ENCODE results near the gene G3BP2.
"Not testable (repeated sequence)": the region's sequence is repeated elsewhere in the genome, so short reads cannot be mapped to it uniquely, and the experiment has no call there.

Gene G3BP2

DNA sequence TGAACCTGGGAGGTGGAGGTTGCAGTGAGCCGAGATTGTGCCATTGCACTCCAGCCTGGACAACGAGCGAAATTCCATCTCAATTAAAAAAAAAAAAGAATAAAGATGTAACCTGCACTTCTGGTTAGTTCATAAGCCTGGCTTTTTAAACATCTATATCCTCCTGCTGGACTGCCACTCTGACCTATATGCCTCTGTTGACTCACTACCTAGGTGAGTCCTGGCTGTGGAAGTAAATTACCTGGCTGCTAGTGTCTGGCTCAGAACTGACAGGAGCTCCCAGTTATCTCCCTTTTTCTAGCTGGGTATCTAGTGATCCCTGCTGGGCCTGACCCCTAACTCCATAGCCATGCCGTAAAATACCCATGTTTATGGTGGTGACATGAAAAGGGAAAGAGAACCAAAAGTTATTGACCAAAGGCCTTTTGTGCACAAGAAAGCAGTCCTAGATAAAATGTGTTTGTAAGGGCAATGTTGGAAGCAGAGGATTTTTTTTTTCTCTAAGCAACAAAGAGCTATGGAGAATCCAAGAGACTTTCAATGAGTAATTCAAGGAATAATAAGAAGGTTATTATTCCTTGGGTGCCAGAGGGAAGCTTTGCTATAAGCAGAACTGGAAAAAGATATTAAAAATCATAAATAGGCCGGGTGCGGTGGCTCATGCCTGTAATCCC, 10.4 kb upstream of the G3BP2 start:
- DNase-seq, result no peak

DNA sequence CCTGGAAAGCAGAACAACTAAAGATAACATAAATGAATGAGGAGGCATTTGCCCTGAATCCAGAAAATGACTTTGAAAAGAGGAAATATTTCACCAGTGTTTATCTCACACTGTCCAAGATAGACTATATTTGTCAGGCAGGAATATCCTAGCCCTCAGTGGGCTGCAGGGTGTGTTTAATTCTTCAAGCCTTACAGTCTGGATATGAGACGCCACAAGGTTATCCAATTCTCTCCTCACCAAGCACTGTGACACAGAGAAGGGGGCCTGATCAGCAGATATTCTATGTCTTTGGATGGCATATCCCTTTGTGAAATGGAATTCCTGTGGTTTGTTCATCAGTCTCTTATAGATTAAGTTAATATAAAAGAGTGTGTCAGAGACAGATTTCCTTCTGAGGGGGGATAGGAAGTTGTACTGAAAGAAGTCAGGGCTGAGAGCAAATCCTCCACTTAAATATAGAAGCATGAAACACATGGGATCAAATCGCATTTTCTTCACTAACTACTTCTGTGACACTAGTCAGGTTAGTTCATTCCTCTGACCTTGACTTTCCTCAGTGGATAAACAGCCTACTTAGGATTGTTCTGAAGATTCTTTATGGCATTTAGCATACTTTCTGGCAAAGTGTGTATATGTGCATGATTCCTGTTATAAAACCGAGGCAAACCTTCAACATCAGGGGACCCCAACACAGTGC, 6.8 kb upstream of the G3BP2 start:
- DNase-seq, result no peak

DNA sequence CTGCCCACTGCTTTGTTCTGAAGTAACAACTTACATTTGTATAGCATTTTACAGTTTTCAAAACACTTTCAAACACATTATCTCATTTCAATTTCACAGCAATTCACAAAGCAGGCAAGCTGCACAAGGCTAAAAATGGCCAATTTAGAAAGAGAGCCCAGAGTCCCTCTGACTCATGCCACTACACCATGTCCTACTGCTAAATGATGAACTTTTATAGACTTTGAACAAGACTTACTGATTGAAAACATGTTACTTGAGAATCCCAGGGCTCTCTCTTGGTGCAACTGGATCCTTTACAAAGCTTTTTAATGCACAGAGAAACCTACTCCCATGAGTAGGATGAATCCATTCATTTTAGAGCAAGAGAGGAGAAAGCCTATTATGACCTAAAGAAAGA, 5.8 kb upstream of the G3BP2 start:
- no peak for DNase-seq

DNA sequence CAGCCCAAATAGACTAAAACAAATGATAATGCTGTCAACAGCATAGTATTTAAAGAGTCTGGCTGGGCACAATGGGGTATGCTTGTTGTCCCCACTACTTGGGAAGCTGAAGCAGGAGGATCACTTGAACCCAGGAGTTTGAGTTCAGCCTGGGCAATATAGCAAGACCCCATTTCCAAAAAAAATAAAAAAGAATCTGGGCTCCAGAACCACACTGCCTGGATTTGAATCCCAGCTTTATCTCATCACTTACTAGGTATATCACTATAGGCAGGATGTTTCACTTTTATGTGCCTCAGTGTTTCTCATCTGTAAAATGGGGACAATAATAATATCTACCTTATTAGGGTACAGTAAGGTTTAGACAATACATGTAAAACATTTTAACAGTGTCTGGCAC, 5.3 kb upstream of the G3BP2 start:
- no peak for DNase-seq

DNA sequence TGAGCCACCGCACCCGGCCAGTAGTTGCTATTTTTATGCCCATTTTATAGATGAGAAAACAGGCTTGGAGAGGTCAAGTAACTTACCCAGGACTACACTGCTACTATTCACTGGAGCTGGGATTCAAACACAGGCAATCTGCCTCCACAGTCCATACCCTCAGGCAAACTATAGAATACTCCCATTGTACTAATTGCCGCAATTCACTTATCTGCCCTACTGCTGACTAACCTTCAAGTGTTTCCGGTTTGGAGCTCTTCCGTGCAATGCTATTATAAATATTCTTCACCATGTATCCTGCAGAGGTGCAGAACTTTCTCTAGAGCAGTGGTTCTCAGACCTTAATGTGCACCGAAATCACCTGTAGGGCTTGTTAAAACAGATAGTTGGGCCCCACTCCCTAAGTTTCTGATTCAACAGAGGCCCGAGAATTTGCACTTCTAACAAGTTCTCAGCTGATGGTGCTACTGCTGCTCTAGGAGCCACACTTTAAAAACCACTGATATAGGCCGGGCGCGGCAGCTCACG, 1.9 kb upstream of the G3BP2 start:
- DNase-seq, result no peak

DNA sequence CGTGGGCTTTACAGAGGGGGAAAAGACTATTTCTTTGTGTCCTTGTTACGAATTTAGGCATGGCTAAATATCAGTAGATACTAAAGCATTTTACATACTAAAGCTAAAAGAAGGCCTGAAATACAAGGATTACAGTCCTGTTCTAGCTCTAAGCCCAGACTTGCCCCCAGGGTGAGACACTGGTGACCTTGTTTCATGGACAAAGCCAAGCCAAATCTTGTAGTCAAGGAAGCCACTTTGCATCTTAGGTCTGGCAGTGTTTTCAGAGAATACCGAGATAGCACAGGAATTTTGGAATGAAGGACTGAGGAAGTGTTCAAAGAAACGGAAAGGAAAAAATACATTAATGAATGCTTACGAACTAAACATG, 733 bp upstream of the G3BP2 start:
- no peak for DNase-seq

DNA sequence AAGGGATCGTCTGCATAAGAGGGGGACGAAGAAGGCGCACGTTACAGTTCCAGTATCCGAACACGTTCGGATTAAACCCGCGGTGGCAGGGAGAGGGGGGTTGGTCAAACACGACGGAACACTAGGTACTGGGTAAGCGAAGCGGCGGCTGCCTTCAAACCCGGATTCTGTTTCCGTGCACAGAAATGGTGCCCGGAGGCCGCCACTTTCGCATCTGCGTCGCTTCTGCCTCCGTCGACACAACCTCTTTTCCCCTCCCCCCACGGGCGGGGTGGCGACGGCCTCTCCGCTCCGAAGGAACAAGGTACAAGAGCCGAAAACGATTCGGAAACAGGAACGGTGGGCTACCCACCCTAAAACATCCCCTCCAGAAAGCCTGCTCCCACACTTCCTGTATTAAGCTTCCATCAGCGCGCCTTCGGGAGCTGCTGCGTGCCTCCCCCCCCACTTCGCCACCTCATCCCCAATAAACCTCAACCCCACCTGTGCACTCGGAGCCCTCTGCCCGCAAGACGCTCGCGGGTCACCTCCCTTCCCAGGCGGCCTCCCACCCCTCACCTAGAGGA, 667 bp downstream of the G3BP2 start:
- peak; percentile 72 for DNase-seq

DNA sequence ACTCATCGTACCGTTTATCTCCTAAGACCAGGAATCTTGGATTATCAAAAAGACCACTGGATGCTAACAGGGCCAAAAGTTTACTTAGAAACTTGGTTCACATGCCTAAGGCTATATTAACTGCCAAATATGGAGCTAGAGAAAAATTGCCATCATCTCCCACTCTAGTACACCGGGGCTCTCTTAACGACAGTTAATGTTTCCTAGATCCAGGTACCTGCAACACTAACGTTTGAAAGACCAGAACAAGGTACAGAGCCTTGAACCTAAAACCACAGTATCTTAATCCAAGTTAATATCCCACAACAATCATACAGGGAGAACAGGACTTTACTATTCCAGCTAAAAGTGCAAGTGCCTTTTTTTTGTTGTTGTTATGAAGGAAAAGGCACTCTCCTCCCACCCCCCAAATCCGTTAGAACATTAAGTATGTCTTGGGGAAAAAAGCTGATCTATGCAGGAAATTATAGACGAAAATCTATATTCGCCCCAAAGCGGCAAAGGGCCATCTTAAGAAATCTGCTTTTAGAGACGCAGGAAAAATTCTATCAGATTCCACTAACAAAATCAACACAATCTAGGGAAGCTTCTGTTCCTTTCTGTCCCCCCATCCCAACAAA, 1.3 kb downstream of the G3BP2 start:
- no peak for DNase-seq

DNA sequence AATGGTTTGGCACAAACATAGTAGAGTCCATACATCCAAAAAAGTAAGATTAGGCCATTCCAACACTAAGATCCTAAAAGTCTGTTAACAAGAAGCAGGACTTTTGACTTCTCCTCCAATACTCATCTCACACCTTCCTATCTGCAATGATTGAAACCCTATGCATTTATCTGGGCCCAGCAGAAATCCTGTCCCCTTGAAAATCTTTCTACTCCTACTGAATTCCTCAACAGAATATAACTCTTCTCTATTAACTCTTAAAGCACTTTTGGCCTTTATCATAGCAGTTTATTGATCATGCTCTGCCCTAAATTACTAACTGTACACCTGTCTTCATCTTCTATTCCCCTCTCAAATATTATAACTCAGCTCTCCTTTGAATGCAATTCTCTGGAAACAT, 4.6 kb downstream of the G3BP2 start:
- DNase-seq, result no peak

DNA sequence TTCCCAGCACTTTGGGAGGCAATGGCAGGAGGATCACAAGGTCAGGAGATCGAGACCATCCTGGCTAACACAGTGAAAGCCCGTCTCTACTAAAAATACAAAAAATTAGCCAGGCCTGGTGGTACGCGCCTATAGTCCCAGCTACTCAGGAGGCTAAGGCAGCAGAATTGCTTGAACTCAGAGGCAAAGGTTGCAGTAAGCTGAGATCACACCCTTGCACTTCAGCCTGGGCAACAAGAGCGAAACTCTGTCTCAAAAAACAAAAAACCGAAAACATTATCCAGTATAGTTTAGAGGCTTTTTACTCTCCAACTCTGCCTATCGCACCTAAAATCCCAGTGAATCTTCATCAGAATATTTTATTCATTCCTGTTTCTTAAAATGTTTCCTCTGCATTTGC, 5.6 kb downstream of the G3BP2 start:
- DNase-seq, result not testable (repeated sequence)

DNA sequence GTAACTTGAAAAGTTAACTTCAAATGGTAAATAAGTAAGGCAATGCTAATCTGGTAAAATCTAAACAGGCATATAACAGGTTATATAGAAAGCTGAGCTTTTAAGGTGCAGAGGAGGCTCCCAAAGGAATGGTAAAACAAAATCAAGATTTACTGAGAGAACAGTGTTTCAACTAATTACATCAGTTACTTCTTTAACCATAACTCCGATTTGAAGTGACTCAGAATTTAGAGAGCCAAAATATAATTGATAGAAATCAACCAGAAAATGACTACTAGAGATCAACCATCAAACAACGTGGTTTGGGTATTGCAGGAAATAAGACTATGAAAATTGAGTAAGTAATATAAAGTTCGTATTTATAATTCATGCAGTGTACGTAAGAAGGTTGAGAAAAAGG, 6.9 kb downstream of the G3BP2 start:
- DNase-seq, result no peak

DNA sequence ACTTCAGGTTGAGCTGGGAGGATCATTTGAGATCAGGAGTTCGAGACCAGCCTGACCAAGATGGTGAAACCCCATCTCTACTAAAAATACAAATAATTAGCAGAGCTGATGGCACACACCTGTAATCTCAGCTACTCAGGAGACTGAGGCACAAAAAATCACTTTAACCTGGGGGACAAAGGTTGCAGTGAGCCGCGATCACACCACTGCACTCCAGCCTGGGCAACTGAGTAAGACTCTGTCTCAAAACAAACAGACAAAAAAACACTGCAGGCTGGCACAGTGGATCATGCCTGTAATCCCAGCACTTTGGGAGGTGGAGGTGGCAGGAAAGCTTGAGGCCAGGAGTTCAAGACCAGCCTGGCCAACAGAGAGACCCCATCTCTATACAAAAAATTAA, 8.6 kb downstream of the G3BP2 start:
- DNase-seq, result not testable (repeated sequence)

DNA sequence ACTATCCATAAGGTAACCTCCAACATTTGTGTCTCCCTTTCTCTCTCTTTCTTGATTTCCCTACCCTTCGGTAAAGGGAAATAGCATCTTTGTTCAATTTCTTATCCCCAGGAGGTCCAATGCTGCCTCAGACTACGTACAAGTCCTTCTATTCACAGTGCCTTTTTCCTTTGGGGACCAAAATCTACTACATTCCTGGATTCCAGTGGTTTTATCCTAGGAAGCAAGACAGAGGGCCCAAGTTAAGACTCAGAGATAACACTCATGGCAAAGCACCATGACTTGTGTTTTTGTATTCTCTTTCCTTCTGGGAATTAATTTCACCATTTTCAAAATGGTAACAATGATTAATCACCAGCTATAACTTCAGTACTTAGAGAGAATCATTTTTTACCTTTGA, 10.6 kb downstream of the G3BP2 start:
- DNase-seq, result no peak

DNA sequence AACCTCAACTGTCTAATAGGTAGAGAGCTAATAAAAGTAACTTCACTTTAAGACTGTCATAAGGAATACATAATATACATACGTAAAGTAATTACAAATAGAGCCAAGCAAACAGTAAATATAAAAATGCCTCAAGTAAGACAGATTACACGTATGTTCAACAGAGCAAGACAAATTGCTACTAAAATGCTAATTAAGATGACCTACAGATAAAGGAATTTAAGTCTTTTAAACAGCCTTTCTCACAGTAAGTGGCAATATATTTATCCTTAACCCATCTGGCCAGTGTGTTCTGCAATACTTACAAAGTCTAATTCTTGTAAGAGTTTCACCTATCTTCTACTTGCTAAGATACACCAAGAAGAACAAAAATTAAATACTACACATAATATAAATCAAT, 12.7 kb downstream of the G3BP2 start:
- DNase-seq, result no peak

DNA sequence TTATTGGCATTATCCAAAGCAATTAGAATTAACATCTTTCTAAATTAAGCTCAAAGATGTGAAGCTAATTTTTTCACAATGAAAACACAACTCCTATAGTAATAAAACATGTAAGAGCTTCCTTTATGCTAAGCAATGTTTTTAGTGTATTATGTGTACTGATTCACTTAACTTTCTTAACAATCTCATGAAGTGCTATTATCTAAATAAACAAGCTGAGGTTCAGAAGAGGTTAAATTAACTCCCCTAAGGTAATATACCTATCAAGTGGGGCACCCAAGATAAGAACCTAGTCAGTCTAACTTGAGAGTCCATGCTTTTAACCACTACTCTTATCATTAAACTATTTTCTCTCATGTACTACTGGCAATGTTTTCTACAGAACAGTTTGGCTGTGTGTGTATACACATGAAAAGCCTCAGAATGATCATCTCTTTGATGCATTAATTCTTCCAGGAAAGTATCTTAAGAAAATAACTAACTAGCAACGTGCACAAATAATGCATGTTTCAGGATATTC, 13.6 kb downstream of the G3BP2 start:
- no peak for DNase-seq

DNA sequence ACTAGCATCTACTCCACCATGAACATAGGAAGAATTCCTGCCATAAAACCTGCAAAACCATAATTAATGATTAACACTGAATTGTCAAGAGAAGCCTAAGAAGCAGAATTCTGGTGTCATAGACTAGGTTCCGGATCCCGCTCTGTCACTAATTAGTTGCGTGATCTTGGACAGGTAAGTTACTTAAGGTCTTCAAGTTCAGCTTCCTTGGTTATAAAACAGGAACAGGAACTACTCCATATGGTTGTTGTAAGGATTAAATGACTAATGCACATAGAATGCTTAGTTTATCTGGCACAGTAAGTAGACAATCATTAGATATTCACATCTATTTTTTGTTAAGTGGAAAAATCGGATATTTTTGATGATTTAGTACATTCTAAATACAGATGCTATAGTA, 14.3 kb downstream of the G3BP2 start:
- DNase-seq, result no peak

DNA sequence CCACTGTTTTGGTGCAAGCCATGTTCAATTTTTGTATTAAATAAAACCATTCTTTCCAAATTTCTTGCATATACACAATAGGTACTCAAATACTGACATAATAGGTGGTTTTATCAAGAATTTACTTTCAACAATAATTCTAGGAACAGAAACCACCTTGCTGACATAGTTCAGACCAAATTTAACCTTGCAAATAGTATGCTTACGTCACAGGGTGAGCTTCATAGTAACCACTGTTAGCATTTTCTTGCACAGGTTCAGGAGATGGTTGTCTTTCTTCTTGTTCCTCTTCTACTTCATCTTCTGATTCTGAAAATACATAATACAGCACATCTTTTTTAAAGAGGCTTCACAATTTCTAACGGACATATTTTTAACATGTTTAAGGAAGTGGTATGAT, 17.6 kb downstream of the G3BP2 start:
- no peak for DNase-seq

DNA sequence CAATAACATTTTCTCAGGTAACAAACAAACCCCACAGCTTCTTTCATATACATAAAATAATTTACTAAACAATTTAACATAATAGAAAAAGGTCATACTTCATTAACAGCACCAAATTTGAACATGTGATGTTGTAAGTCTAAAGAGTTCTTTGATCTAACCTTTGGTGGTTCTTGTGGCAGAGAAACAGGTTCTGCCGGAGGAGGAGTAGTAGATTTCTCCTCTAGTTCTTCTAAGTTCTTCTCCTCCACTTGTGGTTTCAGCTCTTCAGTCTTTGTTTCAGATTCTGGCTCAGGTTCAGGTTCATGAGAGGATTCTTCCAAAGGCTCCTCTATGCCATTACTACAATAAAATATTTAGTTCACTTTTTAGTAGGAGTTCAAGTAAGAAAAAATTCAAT, 18.3 kb downstream of the G3BP2 start:
- no peak for DNase-seq

DNA sequence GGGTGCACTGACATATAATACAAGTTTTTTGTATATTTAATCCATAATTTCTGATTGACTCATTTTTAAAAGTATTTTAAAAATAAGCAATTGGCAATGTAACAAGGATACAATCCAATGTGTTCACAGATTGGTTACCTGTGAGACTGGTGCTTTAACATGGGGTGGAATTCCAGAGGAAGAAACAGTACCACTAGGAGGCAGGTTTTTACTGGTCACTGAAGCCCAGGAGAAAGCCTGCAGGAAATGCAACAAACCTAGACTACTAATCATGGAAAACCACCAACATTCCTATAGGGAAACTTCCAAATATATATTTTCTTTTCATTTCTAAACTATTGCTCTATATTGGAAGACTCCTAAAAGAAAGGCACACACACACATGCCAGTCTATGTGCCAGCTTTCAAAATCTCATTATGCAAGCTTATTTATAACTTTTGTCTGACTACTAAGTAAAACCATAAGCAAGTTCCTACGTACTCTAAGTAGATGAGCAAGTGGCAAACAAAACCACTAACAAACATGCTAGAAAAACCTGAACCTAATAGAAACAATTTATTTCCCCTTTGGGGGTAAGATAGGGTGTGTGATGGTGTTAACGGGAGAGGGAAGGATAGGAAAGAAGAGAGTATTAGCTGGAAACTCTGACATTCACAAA, 19.2 kb downstream of the G3BP2 start:
- no peak for DNase-seq

DNA sequence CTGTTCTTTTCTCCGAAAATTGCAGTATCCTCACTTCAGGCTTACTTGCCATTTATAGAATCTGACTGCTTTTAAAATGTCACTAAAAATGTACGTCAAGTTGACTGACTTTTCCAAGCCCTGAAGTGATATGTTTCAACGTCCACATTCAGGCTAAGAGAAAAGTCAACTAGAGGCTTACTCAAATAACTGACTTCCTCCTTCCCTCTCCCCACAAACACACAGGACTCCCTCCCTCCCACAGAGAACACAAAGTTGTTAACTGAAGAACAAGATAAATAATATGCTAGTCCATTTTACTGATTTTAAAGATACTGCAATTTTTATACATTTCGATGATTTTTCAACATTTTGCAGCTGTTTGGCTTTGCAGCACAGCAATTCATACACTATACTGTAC, 29.1 kb downstream of the G3BP2 start:
- no peak for DNase-seq

DNA sequence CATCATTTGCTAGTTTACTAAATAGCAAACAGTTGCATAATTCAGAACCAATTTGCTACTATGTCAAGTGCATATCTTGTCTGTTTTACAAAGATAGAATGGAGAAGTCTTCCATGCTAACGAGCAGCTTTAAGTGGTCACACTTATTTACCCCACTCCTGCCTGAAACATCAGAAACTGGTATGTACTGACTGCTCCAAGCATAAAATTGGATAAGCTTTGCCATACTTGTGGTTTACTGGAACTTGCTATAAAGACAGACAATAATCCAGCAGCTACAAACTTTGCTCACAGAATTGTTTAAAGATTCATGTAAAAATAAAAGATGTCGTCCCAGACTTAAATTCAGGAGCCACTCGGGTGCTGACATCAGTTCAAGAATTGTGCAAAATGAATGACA, 29.6 kb downstream of the G3BP2 start:
- DNase-seq, result no peak

DNA sequence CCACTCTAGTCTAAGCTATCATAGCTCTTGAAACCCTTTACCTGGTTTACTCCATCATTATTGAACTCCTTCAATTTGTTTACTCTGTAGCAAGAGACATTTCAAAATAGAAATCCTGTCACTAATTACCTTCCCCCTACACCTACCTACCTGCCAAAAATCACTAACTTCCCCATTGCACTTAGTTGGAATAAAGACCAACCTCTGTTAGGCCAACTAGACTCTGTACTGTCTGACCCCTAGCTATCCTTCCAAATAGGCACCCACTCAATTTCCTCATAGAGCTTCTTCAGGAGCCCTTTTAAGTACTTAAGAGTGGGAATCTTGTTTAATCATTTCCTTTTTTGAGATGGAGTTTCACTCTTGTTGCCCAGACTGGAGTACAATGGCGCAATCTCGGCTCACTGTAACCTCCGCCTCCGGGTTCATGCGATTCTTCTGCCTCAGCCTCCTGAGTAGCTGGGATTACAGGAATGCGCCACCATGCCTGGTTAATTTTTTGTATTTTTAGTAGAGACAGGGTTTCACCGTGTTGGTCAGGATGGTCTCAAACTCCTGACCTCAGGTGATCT, 34.0 kb downstream of the G3BP2 start:
- no peak for DNase-seq

DNA sequence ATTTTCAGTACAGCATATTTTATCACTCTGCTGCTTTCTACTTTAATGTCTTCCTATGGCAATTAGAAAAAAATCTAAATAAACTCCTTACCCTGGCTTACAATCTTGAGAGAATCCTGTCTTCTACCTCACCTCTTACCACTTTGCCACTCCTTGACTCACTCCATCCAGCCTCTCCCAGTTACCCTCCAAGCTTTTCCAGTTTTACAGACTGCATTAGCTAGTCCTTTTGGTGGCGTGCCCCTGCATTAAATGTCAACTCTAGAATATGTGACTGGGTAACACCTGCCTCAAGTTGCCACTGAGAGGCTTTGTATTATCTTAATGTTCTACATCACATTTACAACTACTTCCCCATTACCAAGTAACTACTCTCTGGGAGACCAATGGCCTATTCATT, 35.4 kb downstream of the G3BP2 start:
- no peak for DNase-seq
